SK-N-SH (cell line): ENCODE measurements around the gene FGF19.

Source experiments
- EZH2phosphoT487 ChIP-seq: fragments of 200-600 bp; sonication (generic); IDR thresholded peaks from 2 replicates; pipeline ENCODE4 v1.6.1; 2017; ENCODE audit warnings: low read depth, mixed run types, mild to moderate bottlenecking, antibody characterized with exemption, moderate library complexity, borderline replicate concordance
- GABPA ChIP-seq: IDR thresholded peaks from 2 replicates; pipeline ENCODE4 v1.4.0; 2012; ENCODE audit warnings: low read depth, mild to moderate bottlenecking
- POLR2AphosphoS5 ChIP-seq: IDR thresholded peaks from 2 replicates; pipeline ENCODE4 v1.6.1; 2012; ENCODE audit warnings: low read depth, low read length
- RAD21 ChIP-seq: IDR thresholded peaks from 2 replicates; pipeline ENCODE4 v1.6.1; 2012; ENCODE audit warnings: mild to moderate bottlenecking, low read length
- SIN3A ChIP-seq: IDR thresholded peaks from 2 replicates; pipeline ENCODE4 v1.6.1; 2012; ENCODE audit warnings: low read depth, mild to moderate bottlenecking, low read length, moderate library complexity, borderline replicate concordance
- TAF1 ChIP-seq: IDR thresholded peaks from 2 replicates; pipeline ENCODE4 v1.6.1; 2012; ENCODE audit warnings: low read depth, mild to moderate bottlenecking, low read length, moderate library complexity, borderline replicate concordance
- TF ChIP-seq, protein P1 (sequence below): IDR thresholded peaks from 2 replicates; pipeline ENCODE4 v1.6.1; 2012; ENCODE audit warnings: mild to moderate bottlenecking, low read depth, low read length, moderate library complexity
- TF ChIP-seq, protein P2 (sequence below): fragments of 200-600 bp; sonication (generic); IDR thresholded peaks from 2 replicates; pipeline ENCODE4 v1.6.1; 2017; ENCODE audit warnings: antibody characterized with exemption, mild to moderate bottlenecking, moderate library complexity
- TF ChIP-seq, protein P3 (sequence below): IDR thresholded peaks from 2 replicates; pipeline ENCODE4 v1.4.0; 2012; ENCODE audit warnings: low read depth

DNA sequence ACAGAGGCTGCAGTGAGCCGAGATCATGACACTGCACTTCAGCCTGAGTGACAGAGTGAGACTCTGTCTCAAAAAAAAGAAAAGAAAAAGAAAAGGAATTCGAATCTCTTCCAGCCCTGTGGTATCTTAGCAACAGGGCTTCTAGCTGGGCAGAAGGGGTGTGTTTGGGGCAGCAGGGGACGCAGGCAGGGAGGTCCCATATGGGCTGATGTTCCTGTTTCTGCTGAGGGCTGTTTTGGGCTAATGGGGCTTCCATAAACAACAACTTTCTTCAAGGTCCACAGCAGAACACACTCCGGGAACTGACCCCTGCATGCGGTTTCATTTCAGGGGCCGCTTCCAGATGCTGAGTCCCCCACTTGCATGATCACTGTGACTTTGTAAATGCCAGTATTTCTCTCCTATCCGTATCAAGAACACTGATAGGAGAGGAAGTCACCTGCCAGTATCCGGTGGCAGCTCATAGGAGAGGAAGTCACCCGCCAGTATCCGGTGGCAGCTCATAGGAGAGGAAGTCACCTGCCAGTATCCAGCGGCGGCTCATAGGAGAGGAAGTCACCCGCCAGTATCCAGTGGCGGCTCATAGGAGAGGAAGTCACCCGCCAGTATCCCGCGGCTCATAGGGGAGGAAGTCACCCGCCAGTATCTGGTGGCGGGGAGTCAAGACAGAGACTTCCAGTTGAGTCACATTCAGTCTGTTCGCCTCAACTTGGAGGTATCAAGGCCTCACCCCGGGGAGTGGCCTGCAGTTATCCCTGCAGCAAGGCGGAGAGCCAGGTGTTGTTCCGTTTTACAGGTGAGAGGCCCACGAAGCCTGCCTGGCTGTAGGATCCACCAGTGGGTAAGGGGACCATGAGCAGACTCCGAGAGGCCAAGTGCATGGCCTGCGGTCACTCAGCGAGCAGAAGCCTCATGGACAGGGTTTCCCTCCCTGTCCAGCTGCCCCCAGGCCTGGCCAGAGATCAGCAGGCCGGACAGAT, 8.3 kb upstream of the FGF19 start:
- TF ChIP-seq, protein P1, sequence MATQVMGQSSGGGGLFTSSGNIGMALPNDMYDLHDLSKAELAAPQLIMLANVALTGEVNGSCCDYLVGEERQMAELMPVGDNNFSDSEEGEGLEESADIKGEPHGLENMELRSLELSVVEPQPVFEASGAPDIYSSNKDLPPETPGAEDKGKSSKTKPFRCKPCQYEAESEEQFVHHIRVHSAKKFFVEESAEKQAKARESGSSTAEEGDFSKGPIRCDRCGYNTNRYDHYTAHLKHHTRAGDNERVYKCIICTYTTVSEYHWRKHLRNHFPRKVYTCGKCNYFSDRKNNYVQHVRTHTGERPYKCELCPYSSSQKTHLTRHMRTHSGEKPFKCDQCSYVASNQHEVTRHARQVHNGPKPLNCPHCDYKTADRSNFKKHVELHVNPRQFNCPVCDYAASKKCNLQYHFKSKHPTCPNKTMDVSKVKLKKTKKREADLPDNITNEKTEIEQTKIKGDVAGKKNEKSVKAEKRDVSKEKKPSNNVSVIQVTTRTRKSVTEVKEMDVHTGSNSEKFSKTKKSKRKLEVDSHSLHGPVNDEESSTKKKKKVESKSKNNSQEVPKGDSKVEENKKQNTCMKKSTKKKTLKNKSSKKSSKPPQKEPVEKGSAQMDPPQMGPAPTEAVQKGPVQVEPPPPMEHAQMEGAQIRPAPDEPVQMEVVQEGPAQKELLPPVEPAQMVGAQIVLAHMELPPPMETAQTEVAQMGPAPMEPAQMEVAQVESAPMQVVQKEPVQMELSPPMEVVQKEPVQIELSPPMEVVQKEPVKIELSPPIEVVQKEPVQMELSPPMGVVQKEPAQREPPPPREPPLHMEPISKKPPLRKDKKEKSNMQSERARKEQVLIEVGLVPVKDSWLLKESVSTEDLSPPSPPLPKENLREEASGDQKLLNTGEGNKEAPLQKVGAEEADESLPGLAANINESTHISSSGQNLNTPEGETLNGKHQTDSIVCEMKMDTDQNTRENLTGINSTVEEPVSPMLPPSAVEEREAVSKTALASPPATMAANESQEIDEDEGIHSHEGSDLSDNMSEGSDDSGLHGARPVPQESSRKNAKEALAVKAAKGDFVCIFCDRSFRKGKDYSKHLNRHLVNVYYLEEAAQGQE, result no peak
- TF ChIP-seq, protein P2, sequence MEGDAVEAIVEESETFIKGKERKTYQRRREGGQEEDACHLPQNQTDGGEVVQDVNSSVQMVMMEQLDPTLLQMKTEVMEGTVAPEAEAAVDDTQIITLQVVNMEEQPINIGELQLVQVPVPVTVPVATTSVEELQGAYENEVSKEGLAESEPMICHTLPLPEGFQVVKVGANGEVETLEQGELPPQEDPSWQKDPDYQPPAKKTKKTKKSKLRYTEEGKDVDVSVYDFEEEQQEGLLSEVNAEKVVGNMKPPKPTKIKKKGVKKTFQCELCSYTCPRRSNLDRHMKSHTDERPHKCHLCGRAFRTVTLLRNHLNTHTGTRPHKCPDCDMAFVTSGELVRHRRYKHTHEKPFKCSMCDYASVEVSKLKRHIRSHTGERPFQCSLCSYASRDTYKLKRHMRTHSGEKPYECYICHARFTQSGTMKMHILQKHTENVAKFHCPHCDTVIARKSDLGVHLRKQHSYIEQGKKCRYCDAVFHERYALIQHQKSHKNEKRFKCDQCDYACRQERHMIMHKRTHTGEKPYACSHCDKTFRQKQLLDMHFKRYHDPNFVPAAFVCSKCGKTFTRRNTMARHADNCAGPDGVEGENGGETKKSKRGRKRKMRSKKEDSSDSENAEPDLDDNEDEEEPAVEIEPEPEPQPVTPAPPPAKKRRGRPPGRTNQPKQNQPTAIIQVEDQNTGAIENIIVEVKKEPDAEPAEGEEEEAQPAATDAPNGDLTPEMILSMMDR, result no peak
- TF ChIP-seq, protein P3, sequence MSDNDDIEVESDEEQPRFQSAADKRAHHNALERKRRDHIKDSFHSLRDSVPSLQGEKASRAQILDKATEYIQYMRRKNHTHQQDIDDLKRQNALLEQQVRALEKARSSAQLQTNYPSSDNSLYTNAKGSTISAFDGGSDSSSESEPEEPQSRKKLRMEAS, result no peak
- TF ChIP-seq GABPA, result no peak
- no peak for TF ChIP-seq TAF1
- no peak for TF ChIP-seq POLR2AphosphoS5
- no peak for TF ChIP-seq EZH2phosphoT487
- no peak for TF ChIP-seq SIN3A
- TF ChIP-seq RAD21, result no peak
